ENCODE measurements around the gene NUP133. TPM values are rescaled to one million over a fixed set of nuclear protein-coding genes. Genes with fewer than 3 reads are reported as not detected.

The NUP133 gene
- total and polyA plus RNA-seq, 2 of the 4 experiments (the other 2 are of a cell fraction): 13.4 to 30.5 TPM

GRCh38 chr1:229412056-229412455, 96.1 kb downstream of the NUP133 start:
- 100% methylated on average over 1 of the region's 7 CpGs; no CpG with 5 or more reads in 1 of the 2 experiments for WGBS, 2 experiments (ENCODE audit: extremely low coverage in 2 of 2, insufficient read length in 1 of 2)
- Histone ChIP-seq H3K27me3 (ENCODE audit: control insufficient read depth, insufficient read depth, low read length) (peaks cover 21% of the 10 kb centered on the region), H3K27ac (ENCODE audit: insufficient read depth, low read length) (no peak overlapping the region), H2AK5ac (ENCODE audit: low read depth, low read length) (no peak overlapping the region), H3K18ac (ENCODE audit: low read depth, low read length) (no peak overlapping the region), H3K36me3 (ENCODE audit: control insufficient read depth, insufficient read depth, low read length) (no peaks in the 10 kb centered on the region), H3K4me2 (ENCODE audit: low read depth, low read length) (no peak overlapping the region), H3K14ac (replicated peaks; ENCODE audit: low read depth, low read length) (no peak overlapping the region), H2AFZ (replicated peaks; ENCODE audit: low read length, poor library complexity) (no peak overlapping the region), H4K91ac (ENCODE audit: insufficient read depth, low read depth, low read length) (no peak overlapping the region), H3K9ac (ENCODE audit: low read depth, low read length) (no peak overlapping the region), H3K4ac (ENCODE audit: low read depth, low read length) (no peak overlapping the region), H2BK20ac (ENCODE audit: low read depth, low read length) (no peak overlapping the region), H4K5ac (ENCODE audit: low read depth, low read length) (no peak overlapping the region), H2AK9ac (replicated peaks; ENCODE audit: low read depth, low read length, poor library complexity) (no peak overlapping the region), H3K79me1 (ENCODE audit: low read depth in 1 of 2, low read length in 2 of 2) (no peaks in the 10 kb centered on the region), H3K9me3 (ENCODE audit: control insufficient read depth, insufficient read depth, low read length) (no peaks in the 10 kb centered on the region), H3K9me1 (ENCODE audit: insufficient read depth, low read length) (peaks cover 4% of the 10 kb centered on the region; the same call in 1 of the 2 replicates), H4K8ac (ENCODE audit: low read depth in 2 of 2, low read length in 2 of 2) (no peak overlapping the region), H3K56ac (ENCODE audit: extremely low read depth, insufficient read depth, low read length) (no peak overlapping the region), H3K4me1 (ENCODE audit: control insufficient read depth, insufficient read depth, low read length) (peaks cover 7% of the 10 kb centered on the region; the same call in 1 of the 2 replicates), H4K20me1 (ENCODE audit: insufficient read depth, low read length) (no peaks in the 10 kb centered on the region), H3K23ac (ENCODE audit: low read depth, low read length) (no peak overlapping the region), H2BK15ac (ENCODE audit: low read depth, low read length) (no peak overlapping the region), H3K4me3 (ENCODE audit: insufficient read depth, low read depth, low read length) (no peak overlapping the region), H2BK120ac (ENCODE audit: low read depth, low read length) (no peak overlapping the region), H2BK5ac (ENCODE audit: low read depth, low read length, poor library complexity, severe bottlenecking) (no peak overlapping the region)
- dilution Hi-C loops (cut with HindIII; ENCODE audit: low sequenced_read_pairs, unreplicated experiment): no loop called here
- no peak for ATAC-seq (ENCODE audit: low read depth)
- intact Hi-C loops (cut with micrococcal nuclease): no loop called here
- DNase-seq: no peak
- ChIA-PET POLR2A (ENCODE audit: unreplicated experiment) (no interaction called here), CTCF (interaction anchor here (0.5 kb wide), 1 partner anchor 138 kb away, joined by 5 read pairs; no protein-coding TSS in a partner anchor)
- no peak for TF ChIP-seq SMC3 (IDR thresholded peaks at IDR 0.05; ENCODE audit: low read depth, low read length)
- no peak for TF ChIP-seq CTCF (conservative IDR thresholded peaks at IDR 0.05; ENCODE audit: low read depth, low read length)
- no peak for TF ChIP-seq CEBPB (IDR thresholded peaks at IDR 0.05; ENCODE audit: low read depth, low read length)
- TF ChIP-seq POLR2A (IDR thresholded peaks at IDR 0.05; ENCODE audit: low read depth, low read length): no peak
- TF ChIP-seq RCOR1 (IDR thresholded peaks at IDR 0.05; ENCODE audit: insufficient replicate concordance, low read length): no peak
- TF ChIP-seq MAZ (IDR thresholded peaks at IDR 0.05; ENCODE audit: borderline replicate concordance, low read depth, low read length): no peak
- TF ChIP-seq RFX5 (IDR thresholded peaks at IDR 0.05; ENCODE audit: low read depth, low read length): no peak
- TF ChIP-seq FOS (IDR thresholded peaks at IDR 0.05; ENCODE audit: low read depth, low read length): no peak
- no peak for TF ChIP-seq MXI1 (IDR thresholded peaks at IDR 0.05; ENCODE audit: borderline replicate concordance, low read depth, low read length)
- TF ChIP-seq USF2 (IDR thresholded peaks at IDR 0.05; ENCODE audit: low read depth, low read length): no peak
- TF ChIP-seq ELK1 (IDR thresholded peaks at IDR 0.05; ENCODE audit: borderline replicate concordance, low read depth, low read length): no peak
- no peak for TF ChIP-seq NFE2L2 (IDR thresholded peaks at IDR 0.05; ENCODE audit: low read depth, low read length)
- TF ChIP-seq RAD21 (IDR thresholded peaks at IDR 0.05; ENCODE audit: low read length): no peak
- no peak for TF ChIP-seq CHD1 (IDR thresholded peaks at IDR 0.05; ENCODE audit: low read depth, low read length)
- no peak for TF ChIP-seq MAFK (IDR thresholded peaks at IDR 0.05; ENCODE audit: low read depth, low read length)
- TF ChIP-seq BHLHE40 (IDR thresholded peaks at IDR 0.05; ENCODE audit: low read depth, low read length): no peak
- BruUV-seq (replicated peaks): no TSS peak
- in situ Hi-C loops (cut with MboI; ENCODE audit: low sequenced_read_pairs): no loop called here
